G401.6 (cell line): ENCODE data around the gene OGFOD3.
"Not testable (repeated sequence)": the region's sequence is repeated elsewhere in the genome, so short reads cannot be mapped to it uniquely, and the experiment has no call there.

ENCODE experiments used
- FAIRE-seq: peaks from 2 replicates; lab custom pipeline; 2012; peaks lifted over from hg19 to GRCh38; lab: Jason Lieb, UNC

Gene OGFOD3, protein sequence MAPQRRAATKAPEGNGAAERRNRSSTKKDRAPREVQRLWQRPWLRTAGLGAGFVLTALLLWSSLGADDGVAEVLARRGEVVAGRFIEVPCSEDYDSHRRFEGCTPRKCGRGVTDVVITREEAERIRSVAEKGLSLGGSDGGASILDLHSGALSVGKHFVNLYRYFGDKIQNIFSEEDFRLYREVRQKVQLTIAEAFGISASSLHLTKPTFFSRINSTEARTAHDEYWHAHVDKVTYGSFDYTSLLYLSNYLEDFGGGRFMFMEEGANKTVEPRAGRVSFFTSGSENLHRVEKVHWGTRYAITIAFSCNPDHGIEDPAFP

GRCh38 chr17:82418001-82418986 is at the start of gene OGFOD3, which contains the start of gene HEXD:
Gene OGFOD3 (minus strand): TSS chr17:82418586. CDS start chr17:82418485, 101 bp downstream.
Gene HEXD (plus strand): TSS chr17:82418347. CDS start chr17:82419800, 1,453 bp downstream.
- no peak for FAIRE-seq

GRCh38 chr17:82465023-82465603 is 46.7 kb upstream of the OGFOD3 start:
- FAIRE-seq: no peak

- FAIRE-seq: no peak
These were observed 46.2 kb upstream of the OGFOD3 start for GRCh38 chr17:82464567-82464929.

DNA sequence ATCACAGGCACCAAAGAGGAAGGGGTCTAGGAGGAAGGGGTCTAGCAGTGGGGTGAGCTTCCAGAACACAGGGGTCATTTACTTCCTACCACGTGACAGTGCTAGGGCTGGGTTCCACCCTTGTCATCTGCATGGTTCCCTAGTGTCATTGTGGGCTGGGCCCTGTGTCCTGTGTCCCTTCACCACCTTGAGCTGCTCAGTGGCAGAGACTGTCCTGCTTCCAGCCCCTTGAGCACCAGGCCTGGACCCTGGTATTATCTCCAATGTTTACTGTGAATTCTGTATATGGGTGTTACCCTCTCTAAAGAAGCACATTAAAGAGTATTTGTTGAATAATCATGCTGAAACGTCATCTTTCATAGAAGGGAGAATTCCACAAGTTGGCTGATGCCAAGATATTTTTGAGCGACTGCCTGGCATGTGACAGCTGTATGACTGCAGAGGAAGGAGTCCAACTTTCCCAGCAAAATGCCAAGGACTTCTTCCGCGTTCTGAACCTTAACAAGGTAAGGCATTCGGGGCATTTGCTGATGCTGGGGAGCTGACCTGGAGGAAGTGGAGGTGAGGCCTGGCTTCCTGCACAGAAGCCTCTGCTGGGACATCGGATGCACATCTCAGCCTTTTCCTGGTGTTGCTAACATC is 45.7 kb upstream of the OGFOD3 start:
- FAIRE-seq: no peak

DNA sequence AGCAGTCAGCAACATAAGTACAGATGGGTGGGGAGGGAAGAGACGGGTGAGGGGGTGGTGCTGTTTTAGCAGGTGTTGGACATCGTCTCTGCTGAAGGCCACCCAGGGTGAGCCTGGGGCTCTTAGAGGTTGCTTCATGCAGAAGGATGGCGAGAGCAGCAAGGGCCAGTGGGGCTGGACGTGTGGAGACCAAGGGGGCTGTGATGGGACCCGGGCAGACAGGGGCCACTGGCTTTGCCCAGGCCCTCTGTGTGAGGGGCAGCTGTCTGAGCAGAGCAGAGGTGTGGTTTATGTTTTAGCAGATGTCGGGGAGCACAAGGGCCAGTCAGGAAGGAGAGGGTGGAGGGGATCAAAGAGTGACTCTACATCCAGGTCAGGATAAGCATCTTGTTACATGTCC is 45.0 kb upstream of the OGFOD3 start:
- no peak for FAIRE-seq

- FAIRE-seq: no peak
These were observed 43.6 kb upstream of the OGFOD3 start for GRCh38 chr17:82461827-82462524.

DNA sequence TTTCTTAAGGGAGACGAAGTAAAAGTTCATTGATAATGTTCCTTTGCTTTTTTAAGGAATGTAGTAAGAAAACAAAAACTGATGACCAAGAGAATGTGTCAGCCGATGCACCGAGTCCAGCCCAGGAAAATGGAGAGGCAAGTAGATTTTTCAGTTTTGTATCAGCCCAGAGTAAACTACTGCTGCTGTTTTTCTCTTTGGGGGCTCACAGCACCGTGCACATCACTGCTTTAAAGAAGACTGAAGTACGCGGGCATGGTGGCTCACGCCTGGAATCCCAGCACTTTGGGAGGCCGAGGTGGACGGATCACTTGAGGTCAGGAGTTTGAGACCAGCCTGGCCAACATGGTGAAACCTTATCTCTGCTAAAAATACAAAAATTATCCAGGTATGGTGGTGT is 41.5 kb upstream of the OGFOD3 start:
- FAIRE-seq: not testable (repeated sequence)

GRCh38 chr17:82458885-82459424 is 40.6 kb upstream of the OGFOD3 start:
- FAIRE-seq: no peak

- peak; percentile 91 for FAIRE-seq
These were observed 39.9 kb upstream of the OGFOD3 start, which contains the start of gene NARF for GRCh38 chr17:82458179-82458884. Gene NARF (plus strand): TSS chr17:82458741. CDS start chr17:82458804, 63 bp downstream.

DNA sequence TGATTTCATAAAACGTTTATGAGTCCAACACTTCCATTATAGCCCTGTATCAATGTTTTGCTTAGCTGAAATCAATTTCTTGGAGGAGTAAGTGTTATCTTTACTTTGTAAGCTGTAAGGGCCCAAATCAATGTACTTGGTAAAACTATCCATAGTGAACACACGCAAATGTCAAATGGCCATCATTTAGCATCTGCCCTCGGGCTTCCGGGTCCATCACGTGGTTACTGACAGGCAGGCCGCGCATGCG is 39.5 kb upstream of the OGFOD3 start:
- FAIRE-seq: peak; percentile 36

DNA sequence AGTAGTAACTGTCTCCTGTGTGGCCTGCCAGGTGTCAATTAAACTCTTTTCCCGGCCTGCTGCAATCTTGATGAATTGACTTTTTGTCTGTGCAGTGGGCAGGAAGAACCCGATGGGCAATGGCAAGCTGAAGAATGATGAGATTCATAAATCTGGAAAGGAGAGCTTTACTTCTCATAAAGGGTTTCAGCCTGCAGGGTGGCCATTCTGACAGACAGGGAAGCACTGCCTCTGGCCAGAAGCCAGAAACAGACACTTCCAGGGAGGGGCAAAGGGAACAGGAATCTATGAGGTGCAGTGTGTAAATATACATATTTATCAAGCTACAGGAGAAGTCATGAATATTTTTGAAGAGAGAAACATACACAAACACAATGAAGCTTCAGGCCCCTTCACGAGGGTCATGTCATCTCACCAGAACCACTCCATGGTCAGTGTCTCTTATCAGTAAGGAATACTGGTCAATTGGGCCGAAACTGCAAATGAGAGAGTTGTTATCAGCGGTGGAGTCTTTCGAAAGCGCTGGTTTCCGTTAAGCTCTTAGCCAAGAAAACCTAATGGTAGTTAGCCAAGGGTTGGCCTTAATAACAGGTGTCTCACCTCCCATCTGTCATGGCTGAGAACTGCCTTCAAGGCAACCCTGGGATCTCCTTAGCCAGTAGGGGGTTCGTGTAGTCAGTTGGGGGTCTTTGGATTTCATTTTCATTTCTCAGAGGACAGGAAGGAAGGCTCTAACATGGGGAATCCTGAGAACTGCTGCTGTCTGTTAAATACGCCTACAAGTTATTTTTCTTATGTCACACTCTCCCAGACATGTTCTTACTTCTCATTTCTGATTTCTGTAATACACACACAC is 38.9 kb upstream of the OGFOD3 start:
- FAIRE-seq: no peak

DNA sequence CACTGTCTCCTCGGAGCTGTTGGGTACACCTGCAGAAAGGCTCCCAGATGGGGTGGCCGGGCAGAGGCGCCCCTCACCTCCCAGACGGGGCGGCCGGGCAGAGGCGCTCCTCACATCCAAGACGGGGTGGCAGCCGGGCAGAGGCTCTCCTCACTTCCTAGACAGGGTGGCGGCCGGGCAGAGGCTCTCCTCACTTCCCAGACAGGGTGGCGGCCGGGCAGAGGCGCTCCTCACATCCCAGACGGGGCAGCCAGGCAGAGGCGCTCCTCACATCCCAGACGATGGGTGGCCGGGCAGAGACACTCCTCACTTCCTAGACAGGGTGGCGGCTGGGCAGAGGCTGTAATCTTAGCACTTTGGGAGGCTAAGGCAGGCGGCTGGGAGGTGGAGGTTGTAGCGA is 35.3 kb upstream of the OGFOD3 start:
- not testable (repeated sequence) for FAIRE-seq

- not testable (repeated sequence) for FAIRE-seq
These were observed 34.8 kb upstream of the OGFOD3 start for GRCh38 chr17:82453151-82453550.

DNA sequence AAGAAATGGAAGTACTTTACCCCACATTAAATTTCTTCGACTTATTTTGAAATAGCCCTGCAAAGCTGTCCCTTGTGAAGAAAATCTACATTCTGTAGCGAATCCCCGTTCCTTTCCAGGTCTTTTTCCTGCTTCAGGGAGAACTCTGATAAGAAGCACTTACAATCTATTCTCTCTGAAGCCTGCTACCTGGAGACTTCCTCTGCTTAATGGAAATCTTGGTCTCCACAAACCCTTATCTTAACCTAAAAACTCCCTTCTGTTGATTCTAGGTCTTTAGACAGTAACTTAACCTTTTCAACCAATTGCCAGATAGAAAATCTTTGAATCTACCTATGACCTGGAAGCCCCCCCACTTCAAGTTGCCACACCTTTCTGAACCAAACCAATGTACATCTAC is 33.8 kb upstream of the OGFOD3 start:
- no peak for FAIRE-seq

GRCh38 chr17:82450357-82451106 is 32.1 kb upstream of the OGFOD3 start, which contains the start of gene CYBC1:
Gene CYBC1 (minus strand): TSS chr17:82450752. CDS start chr17:82449254, 1,498 bp downstream.
- FAIRE-seq: peak; percentile 42

DNA sequence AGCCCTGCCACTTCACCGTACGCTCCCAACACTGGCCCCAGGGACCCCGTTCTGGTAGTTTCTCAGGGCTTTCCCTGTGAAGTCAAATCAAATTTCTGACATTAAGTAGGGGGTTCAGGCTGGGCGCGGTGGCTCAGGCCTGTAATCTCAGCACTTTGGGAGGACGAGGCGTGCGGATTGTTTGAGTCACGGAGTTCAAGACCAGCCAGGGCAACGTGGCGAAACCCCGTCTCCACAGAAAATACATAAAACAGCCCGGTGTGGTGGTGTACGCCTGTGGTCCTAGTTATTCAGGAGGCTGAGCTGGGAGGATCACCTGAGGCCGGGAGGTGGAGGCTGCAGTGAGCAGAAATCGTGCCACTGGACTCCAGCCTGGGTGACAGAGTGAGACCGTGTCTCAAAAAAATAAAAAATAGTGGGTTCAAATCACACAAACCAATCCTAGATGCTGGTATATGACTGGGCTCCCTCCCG is 31.5 kb upstream of the OGFOD3 start:
- no peak for FAIRE-seq

GRCh38 chr17:82449131-82449882 is 30.9 kb upstream of the OGFOD3 start:
- no peak for FAIRE-seq

- no peak for FAIRE-seq
These were observed 29.5 kb upstream of the OGFOD3 start for GRCh38 chr17:82447876-82448275.
